ENCODE data around the gene BMPR1B.

- no peak for TF ChIP-seq CTCF (IDR thresholded peaks at IDR 0.05)
- TF ChIP-seq POLR2A (IDR thresholded peaks at IDR 0.05) = no peak
These were observed 46.1 kb upstream of the BMPR1B start for GRCh38 chr4:94711635-94712034.

Measured in ovary (tissue), 3 donors.